K562 (cell line): ENCODE results near the gene PDGFD. TPM values are rescaled to one million over a fixed set of nuclear protein-coding genes. Genes with fewer than 3 reads are reported as not detected.

Source experiments
- ETS2 ChIP-seq: IDR thresholded peaks from 2 replicates; pipeline ENCODE4 v1.6.1; 2016; ENCODE audit warnings: borderline replicate concordance, missing genetic modification characterization, mild to moderate bottlenecking, moderate library complexity, missing compliant biosample characterization; ENCODE audit not compliant: poor library complexity, severe bottlenecking
- HMBOX1 ChIP-seq: sonication (generic); IDR thresholded peaks from 2 replicates; pipeline ENCODE4 v1.6.1; 2016
- MCM5 ChIP-seq: fragments of 450-650 bp; IDR thresholded peaks from 2 replicates; pipeline ENCODE4 v1.6.1; 2016; ENCODE audit warnings: low read depth
- MNT ChIP-seq, 2 experiments: fragments of 450-650 bp; conservative IDR thresholded peaks; 2 replicates each; pipeline ENCODE4 v1.6.1; 2017; ENCODE audit warnings: mild to moderate bottlenecking in 2 of 2, moderate library complexity in 2 of 2
- POU5F1 ChIP-seq: fragments of 150-350 bp; IDR thresholded peaks from 2 replicates; pipeline ENCODE4 v1.6.1; 2014; ENCODE audit warnings: borderline replicate concordance, low read length, low read depth, mild to moderate bottlenecking; ENCODE audit not compliant: partially characterized antibody
- RBM17 ChIP-seq: fragments of 200-400 bp; formaldehyde crosslinking; IDR thresholded peaks from 2 replicates; pipeline ENCODE4 v1.6.1; 2017; ENCODE audit warnings: low read depth, mild to moderate bottlenecking, low read length, borderline replicate concordance
- SAP30 ChIP-seq: fragments of 200-600 bp; sonication (generic); IDR thresholded peaks from 2 replicates; pipeline ENCODE4 v1.6.1; 2012; ENCODE audit warnings: borderline replicate concordance, low read depth, mild to moderate bottlenecking, moderate library complexity, low read length, control low read depth, inconsistent platforms; ENCODE audit not compliant: insufficient read depth, poor library complexity, severe bottlenecking
- SMC3 ChIP-seq: conservative IDR thresholded peaks from 2 replicates; pipeline ENCODE4 v1.6.1; 2011; ENCODE audit warnings: low read depth, low read length, improper control_type of control experiment; ENCODE audit not compliant: insufficient read depth
- SREBF1 ChIP-seq: fragments of 150-350 bp; IDR thresholded peaks from 2 replicates; pipeline ENCODE4 v1.6.1; 2014; ENCODE audit warnings: antibody characterized with exemption, low read depth, low read length, borderline replicate concordance
- ZNF717 ChIP-seq: fragments of 250-450 bp; sonication (Bioruptor Pico); IDR thresholded peaks from 2 replicates; pipeline ENCODE4 v1.5.0; 2021
- polyA plus RNA-seq, 8 experiments: library from polyadenylated mRNA; depleted of rRNA in 4 of 8; stranded (reverse) in 5 of 8; unstranded in 3 of 8; fragments of >200 nt; fragmentation: Nextera tagmentation in 2 of 8; fragmentation: Illumina TruSeq in 1 of 8; extraction: Ambion mirVana in 2 of 8; extraction: Trizol in 1 of 8; gene quantifications; 2 replicates each; pipeline versions ENCODE4 v1.2.1 to v1.2.3, GENCODE V29; 2011 to 2014; ENCODE audit warnings: inconsistent platforms in 1 of 8, missing spikeins in 1 of 8
- total RNA-seq, 7 experiments: library from RNA; depleted of rRNA in 6 of 7; stranded (reverse); fragments of >200 nt in 6 of 7; fragmentation: Illumina TruSeq in 2 of 7; extraction: Trizol in 2 of 7; gene quantifications; 2 replicates each; pipeline versions ENCODE4 v1.2.1 to v1.2.3, GENCODE V29; 2011 to 2021; ENCODE audit warnings: low replicate concordance in 1 of 7

PDGFD gene
- total and polyA plus RNA-seq, 9 of the 15 experiments (the other 6 are each of a cell fraction or from before 2014, with no cell fraction given), result 0.11 TPM; not detected in 8

- TF ChIP-seq MNT (conservative IDR thresholded peaks at IDR 0.05) (no peak), SMC3 (no peak), ZNF717 (CRISPR knock-in tag) (no peak), POU5F1 (no peak), ETS2 (tag) (no peak), HMBOX1 (no peak), SREBF1 (no peak), RBM17 (no peak), SAP30 (no peak), MCM5 (no peak)
Measured at GRCh38 chr11:103972013-103972412, 191.9 kb downstream of the PDGFD start (continued).
